GM21528 (cell line): ENCODE data around the gene ZFC3H1.

Experiments used
- ATAC-seq: cut with Tn5 transposase; IDR thresholded peaks from one replicate; pipeline ENCODE4 v1.9.1; 2021; ENCODE audit warnings: mild to moderate bottlenecking, moderate library complexity; ENCODE audit not compliant: unreplicated experiment, low FRiP score

Gene ZFC3H1

GRCh38 chr12:71682466-71682865 is 18.8 kb upstream of the ZFC3H1 start:
- no peak for ATAC-seq

- no peak for ATAC-seq
Measured at GRCh38 chr12:71671816-71672215, 8.2 kb upstream of the ZFC3H1 start.

- ATAC-seq: no peak
Measured at GRCh38 chr12:71671311-71671710, 7.7 kb upstream of the ZFC3H1 start.

GRCh38 chr12:71666259-71666658 is 2.6 kb upstream of the ZFC3H1 start:
- ATAC-seq: no peak

GRCh38 chr12:71665090-71665463 is 1.4 kb upstream of the ZFC3H1 start:
- ATAC-seq: no peak

- ATAC-seq: peak; percentile 20
Measured at GRCh38 chr12:71664411-71665089, 902 bp upstream of the ZFC3H1 start.

- peak; percentile 35 for ATAC-seq
Measured at GRCh38 chr12:71662849-71663560, 643 bp downstream of the ZFC3H1 start.

- ATAC-seq: no peak
Measured at GRCh38 chr12:71661977-71662530, 1.6 kb downstream of the ZFC3H1 start.

- no peak for ATAC-seq
Measured at GRCh38 chr12:71656740-71657139, 6.9 kb downstream of the ZFC3H1 start.

GRCh38 chr12:71655907-71656306 is 7.7 kb downstream of the ZFC3H1 start:
- no peak for ATAC-seq

- no peak for ATAC-seq
Measured at GRCh38 chr12:71655495-71655894, 8.2 kb downstream of the ZFC3H1 start.

- no peak for ATAC-seq
Measured at GRCh38 chr12:71654200-71654599, 9.4 kb downstream of the ZFC3H1 start.

GRCh38 chr12:71653137-71653536 is 10.5 kb downstream of the ZFC3H1 start:
- ATAC-seq: no peak

GRCh38 chr12:71652656-71653055 is 11.0 kb downstream of the ZFC3H1 start:
- no peak for ATAC-seq

- no peak for ATAC-seq
Measured at GRCh38 chr12:71649401-71649800, 14.2 kb downstream of the ZFC3H1 start.

- ATAC-seq: no peak
Measured at GRCh38 chr12:71648537-71648936, 15.1 kb downstream of the ZFC3H1 start.

GRCh38 chr12:71646512-71646911 is 17.1 kb downstream of the ZFC3H1 start:
- ATAC-seq: no peak

- no peak for ATAC-seq
Measured at GRCh38 chr12:71645268-71645667, 18.4 kb downstream of the ZFC3H1 start.

- ATAC-seq: no peak
Measured at GRCh38 chr12:71642264-71642663, 21.4 kb downstream of the ZFC3H1 start.

GRCh38 chr12:71641390-71641789 is 22.3 kb downstream of the ZFC3H1 start:
- no peak for ATAC-seq

- ATAC-seq: no peak
Measured at GRCh38 chr12:71640316-71640715, 23.3 kb downstream of the ZFC3H1 start.

GRCh38 chr12:71639341-71639760 is 24.3 kb downstream of the ZFC3H1 start:
- no peak for ATAC-seq
